Transverse colon (tissue), 4 donors: ENCODE data around the gene SERAC1. TPM values are rescaled to one million over a fixed set of nuclear protein-coding genes. Genes with fewer than 3 reads are reported as not detected.

Experiments used
- DNase-seq: peaks from one replicate; pipeline ENCODE4 v3.0.0-alpha.2; 2019
- H3K27ac ChIP-seq, 4 donors: fragments of 200-600 bp; sonication (generic); 2 replicates each; pipeline ENCODE4 v1.5.1; 2016 to 2018; ENCODE audit warnings: inconsistent platforms in 4 of 4
- H3K27me3 ChIP-seq: fragments of 200-600 bp; sonication (generic); 2 replicates; pipeline ENCODE4 v1.5.1; 2017; ENCODE audit warnings: inconsistent platforms
- H3K36me3 ChIP-seq, 4 donors: fragments of 200-600 bp; sonication (generic); 2 replicates each; pipeline ENCODE4 v1.5.1; 2017 to 2019; ENCODE audit warnings: inconsistent platforms in 4 of 4
- H3K4me1 ChIP-seq, 4 donors: fragments of 200-600 bp; sonication (generic); 2 replicates each; pipeline ENCODE4 v1.5.1; 2017 to 2020; ENCODE audit warnings: inconsistent platforms in 4 of 4
- H3K4me3 ChIP-seq, 4 donors: fragments of 200-600 bp; sonication (generic); 1 replicate in 1 of 4; 2 replicates in 3 of 4; pipeline versions ENCODE4 v1.5.1 to v1.6.1; 2017 to 2019; ENCODE audit warnings: inconsistent platforms in 4 of 4
- H3K9me3 ChIP-seq, 2 donors: fragments of 200-600 bp; sonication (generic); 2 replicates each; pipeline ENCODE4 v1.5.1; 2017 to 2019; ENCODE audit warnings: inconsistent platforms in 2 of 2
- EP300 ChIP-seq: sonication (generic); formaldehyde crosslinking; IDR thresholded peaks from one replicate; pipeline ENCODE4 v1.6.1; 2017; ENCODE audit warnings: antibody characterized with exemption, low read depth
- POLR2A ChIP-seq: fragments of 450-650 bp; IDR thresholded peaks from one replicate; pipeline ENCODE4 v1.6.1; 2016; ENCODE audit warnings: antibody characterized with exemption, mild to moderate bottlenecking, moderate library complexity
- POLR2AphosphoS5 ChIP-seq, 3 donors: sonication (generic); formaldehyde crosslinking; IDR thresholded peaks; one replicate each; pipeline ENCODE4 v1.6.1; 2016; ENCODE audit warnings: antibody characterized with exemption in 3 of 3
- WGBS, 2 donors: methylation state at CpG; one replicate each; pipeline ENCODE4 v1.1.5; 2018; ENCODE audit warnings: low coverage in 1 of 2; 5-methylcytosine and 5-hydroxymethylcytosine counted together
- in situ Hi-C, 4 donors: fragments of 200-750 bp; cut with MboI; loops; one replicate each; pipeline versions ENCODE4 v1.15.0 to v1.15.1; 2017; ENCODE audit warnings: low sequenced_read_pairs in 3 of 4, low pct_ligation_motif_present in 1 of 4, low pct_unique_long_range_greater_than_20kb in 1 of 4
- intact Hi-C: fragments of 100-400 bp; cut with DNase I; formaldehyde crosslinking; loops from one replicate; pipeline ENCODE4 v1.15.1; 2023; ENCODE audit warnings: low total_unique reads
- total RNA-seq, 4 donors: library from RNA; depleted of rRNA; stranded (reverse); fragments of >200 nt; gene quantifications; one replicate each; pipeline ENCODE4 v1.1.0, GENCODE V29; 2016
- TF ChIP-seq, protein P1 (sequence below), 5 experiments: fragments of 200-600 bp in 3 of 5; fragments of 450-650 bp in 2 of 5; sonication (generic) in 3 of 5; IDR thresholded peaks; 1 replicate in 2 of 5; 2 replicates in 3 of 5; pipeline ENCODE4 v1.5.1; 2016 to 2017; ENCODE audit warnings: antibody characterized with exemption in 5 of 5, inconsistent platforms in 3 of 5, mild to moderate bottlenecking in 2 of 5, moderate library complexity in 1 of 5

SERAC1 gene
- total RNA-seq, 4 donors from 2014 or later = 9.8 to 125 (median 13.5) TPM

GRCh38 chr6:158124288-158124687, 43.8 kb downstream of the SERAC1 start:
- Histone ChIP-seq H3K9me3 (no peaks in the 10 kb centered on the region), H3K4me1 (no peaks in the 10 kb centered on the region), H3K36me3 (no peaks in the 10 kb centered on the region), H3K27ac (no peak overlapping the region), H3K4me3 (no peak overlapping the region), H3K27me3 (no peaks in the 10 kb centered on the region)
- in situ Hi-C loops (no loop called here), intact Hi-C loops (no loop called here)
- DNase-seq = no peak
- 97 to 100% methylated on average over 1 of the region's 1 CpG for WGBS, 2 donors
- TF ChIP-seq POLR2AphosphoS5 (IDR thresholded peaks at IDR 0.05) (no peak), EP300 (no peak), POLR2A (no peak)
- TF ChIP-seq, protein P1, sequence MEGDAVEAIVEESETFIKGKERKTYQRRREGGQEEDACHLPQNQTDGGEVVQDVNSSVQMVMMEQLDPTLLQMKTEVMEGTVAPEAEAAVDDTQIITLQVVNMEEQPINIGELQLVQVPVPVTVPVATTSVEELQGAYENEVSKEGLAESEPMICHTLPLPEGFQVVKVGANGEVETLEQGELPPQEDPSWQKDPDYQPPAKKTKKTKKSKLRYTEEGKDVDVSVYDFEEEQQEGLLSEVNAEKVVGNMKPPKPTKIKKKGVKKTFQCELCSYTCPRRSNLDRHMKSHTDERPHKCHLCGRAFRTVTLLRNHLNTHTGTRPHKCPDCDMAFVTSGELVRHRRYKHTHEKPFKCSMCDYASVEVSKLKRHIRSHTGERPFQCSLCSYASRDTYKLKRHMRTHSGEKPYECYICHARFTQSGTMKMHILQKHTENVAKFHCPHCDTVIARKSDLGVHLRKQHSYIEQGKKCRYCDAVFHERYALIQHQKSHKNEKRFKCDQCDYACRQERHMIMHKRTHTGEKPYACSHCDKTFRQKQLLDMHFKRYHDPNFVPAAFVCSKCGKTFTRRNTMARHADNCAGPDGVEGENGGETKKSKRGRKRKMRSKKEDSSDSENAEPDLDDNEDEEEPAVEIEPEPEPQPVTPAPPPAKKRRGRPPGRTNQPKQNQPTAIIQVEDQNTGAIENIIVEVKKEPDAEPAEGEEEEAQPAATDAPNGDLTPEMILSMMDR (IDR thresholded peaks at IDR 0.05) = no peak

- Histone ChIP-seq H3K36me3 (no peaks in the 10 kb centered on the region), H3K9me3 (no peaks in the 10 kb centered on the region), H3K4me1 (no peaks in the 10 kb centered on the region), H3K27ac (no peak overlapping the region), H3K4me3 (no peak overlapping the region), H3K27me3 (no peaks in the 10 kb centered on the region)
- intact Hi-C loops (no loop called here), in situ Hi-C loops (no loop called here)
- TF ChIP-seq, protein P1 (IDR thresholded peaks at IDR 0.05) = no peak
- TF ChIP-seq EP300 (no peak), POLR2A (no peak), POLR2AphosphoS5 (IDR thresholded peaks at IDR 0.05) (no peak)
- WGBS, 2 donors = 60 to 76% methylated on average over 1 to 2 of the region's 2 CpGs
- DNase-seq = no peak
Observed at GRCh38 chr6:158122048-158122447, 46.0 kb downstream of the SERAC1 start.

- no peaks in the 10 kb centered on the region for H3K9me3 ChIP-seq
- H3K4me1 ChIP-seq = no peaks in the 10 kb centered on the region
- no peak for DNase-seq
- WGBS, 2 donors = 72 to 82% methylated on average over 3 of the region's 3 CpGs
- no peaks in the 10 kb centered on the region for H3K27me3 ChIP-seq
- no peak overlapping the region for H3K27ac ChIP-seq
- H3K4me3 ChIP-seq = no peak overlapping the region
- H3K36me3 ChIP-seq = no peaks in the 10 kb centered on the region
- intact Hi-C loops = no loop called here
- no peak for TF ChIP-seq EP300
- no peak for TF ChIP-seq POLR2AphosphoS5 (IDR thresholded peaks at IDR 0.05)
- TF ChIP-seq POLR2A = no peak
- TF ChIP-seq, protein P1 (IDR thresholded peaks at IDR 0.05) = no peak
- in situ Hi-C loops = no loop called here
Observed at GRCh38 chr6:158121335-158121734, 46.7 kb downstream of the SERAC1 start.

- WGBS, 2 donors = 97% methylated on average over 3 of the region's 3 CpGs
- no peak for DNase-seq
- intact Hi-C loops (no loop called here), in situ Hi-C loops (no loop called here)
- Histone ChIP-seq H3K27me3 (no peaks in the 10 kb centered on the region), H3K9me3 (no peaks in the 10 kb centered on the region), H3K27ac (no peak overlapping the region), H3K4me3 (no peak overlapping the region), H3K36me3 (no peaks in the 10 kb centered on the region), H3K4me1 (no peaks in the 10 kb centered on the region)
- TF ChIP-seq, protein P1 (IDR thresholded peaks at IDR 0.05) = no peak
- no peak for TF ChIP-seq POLR2AphosphoS5 (IDR thresholded peaks at IDR 0.05)
- TF ChIP-seq POLR2A = no peak
- TF ChIP-seq EP300 = no peak
Observed at GRCh38 chr6:158118886-158119285, 49.2 kb downstream of the SERAC1 start.
